ENCODE results near the gene PAIP2.

- TF ChIP-seq CTCF (conservative IDR thresholded peaks at IDR 0.05; ENCODE audit: low read depth, low read length) = no peak
- TF ChIP-seq ELK1 (IDR thresholded peaks at IDR 0.05; ENCODE audit: borderline replicate concordance, low read depth, low read length) = no peak
- no peak for TF ChIP-seq POLR2A (IDR thresholded peaks at IDR 0.05; ENCODE audit: low read depth, low read length)
- no peak for TF ChIP-seq RAD21 (IDR thresholded peaks at IDR 0.05; ENCODE audit: low read length)
- no peak for TF ChIP-seq MXI1 (IDR thresholded peaks at IDR 0.05; ENCODE audit: borderline replicate concordance, low read depth, low read length)
- TF ChIP-seq FOS (IDR thresholded peaks at IDR 0.05; ENCODE audit: low read depth, low read length) = no peak
Observed at GRCh38 chr5:139379626-139380449, 38.2 kb downstream of the PAIP2 start.

Data from IMR-90 (cell line).